DMS53 (cell line): ENCODE data around the gene GPD1.
A peak's percentile ranks its signal among the peaks of the same experiment; 100 is the strongest.

Experiments used
- DNase-seq: peaks from one replicate; lab custom pipeline; 2025; lab: John Stamatoyannopoulos, UW

GPD1 gene

GRCh38 chr12:50101663-50102062 is 2.1 kb upstream of the GPD1 start:
- peak; percentile 50 for DNase-seq

DNA sequence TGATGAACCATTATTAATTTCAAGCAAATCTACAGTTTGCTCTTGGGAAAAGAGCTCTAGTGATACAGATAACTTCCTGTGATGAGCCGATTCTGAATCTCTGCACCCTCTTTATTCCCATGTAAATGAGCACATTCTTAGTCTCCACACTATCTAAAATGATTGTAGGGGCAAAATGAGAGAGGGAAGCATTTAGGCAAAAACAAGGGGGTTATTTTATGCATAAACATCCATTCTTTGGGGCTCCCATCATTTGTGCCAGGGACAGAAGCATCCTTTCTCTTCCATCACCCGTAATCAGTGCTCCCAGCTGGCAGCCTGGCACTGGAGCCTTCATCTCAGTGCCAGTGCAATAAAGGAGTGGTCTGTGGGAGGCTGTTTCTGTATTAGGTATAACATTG is 1.7 kb upstream of the GPD1 start:
- DNase-seq: no peak

DNA sequence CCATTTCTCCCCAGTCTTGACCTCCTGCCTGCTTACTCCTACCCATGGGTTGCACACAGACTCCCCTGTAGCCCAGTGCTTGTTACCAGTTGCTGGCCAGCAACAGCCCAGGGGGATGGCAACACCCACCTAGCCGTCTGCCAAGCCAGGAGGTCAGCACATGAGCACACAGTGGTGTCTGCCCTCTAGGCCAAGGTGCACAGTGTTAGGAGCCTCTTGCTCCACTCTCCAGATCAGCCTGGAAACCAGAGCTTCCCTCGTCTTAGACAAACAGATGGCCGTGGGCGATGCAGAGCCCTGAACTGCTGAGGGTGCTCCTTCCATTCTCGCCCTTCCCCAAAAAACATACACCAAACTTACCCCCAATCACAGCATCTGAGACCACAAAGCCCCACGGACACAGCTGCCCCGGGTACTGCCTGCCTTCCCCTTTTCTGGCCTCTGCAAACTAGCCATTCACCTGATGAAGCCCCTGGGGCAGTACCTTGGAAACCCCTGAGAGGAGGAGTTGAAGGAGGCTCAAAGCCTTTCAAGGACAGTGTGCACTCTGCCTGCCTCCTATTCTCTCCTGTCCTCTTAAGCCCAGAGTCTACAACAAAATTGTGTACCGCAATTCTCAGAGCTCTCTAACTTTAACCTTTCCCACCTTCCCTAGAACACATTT is 1.0 kb upstream of the GPD1 start:
- DNase-seq: no peak

GRCh38 chr12:50103351-50103750 is 457 bp upstream of the GPD1 start:
- DNase-seq: no peak

DNA sequence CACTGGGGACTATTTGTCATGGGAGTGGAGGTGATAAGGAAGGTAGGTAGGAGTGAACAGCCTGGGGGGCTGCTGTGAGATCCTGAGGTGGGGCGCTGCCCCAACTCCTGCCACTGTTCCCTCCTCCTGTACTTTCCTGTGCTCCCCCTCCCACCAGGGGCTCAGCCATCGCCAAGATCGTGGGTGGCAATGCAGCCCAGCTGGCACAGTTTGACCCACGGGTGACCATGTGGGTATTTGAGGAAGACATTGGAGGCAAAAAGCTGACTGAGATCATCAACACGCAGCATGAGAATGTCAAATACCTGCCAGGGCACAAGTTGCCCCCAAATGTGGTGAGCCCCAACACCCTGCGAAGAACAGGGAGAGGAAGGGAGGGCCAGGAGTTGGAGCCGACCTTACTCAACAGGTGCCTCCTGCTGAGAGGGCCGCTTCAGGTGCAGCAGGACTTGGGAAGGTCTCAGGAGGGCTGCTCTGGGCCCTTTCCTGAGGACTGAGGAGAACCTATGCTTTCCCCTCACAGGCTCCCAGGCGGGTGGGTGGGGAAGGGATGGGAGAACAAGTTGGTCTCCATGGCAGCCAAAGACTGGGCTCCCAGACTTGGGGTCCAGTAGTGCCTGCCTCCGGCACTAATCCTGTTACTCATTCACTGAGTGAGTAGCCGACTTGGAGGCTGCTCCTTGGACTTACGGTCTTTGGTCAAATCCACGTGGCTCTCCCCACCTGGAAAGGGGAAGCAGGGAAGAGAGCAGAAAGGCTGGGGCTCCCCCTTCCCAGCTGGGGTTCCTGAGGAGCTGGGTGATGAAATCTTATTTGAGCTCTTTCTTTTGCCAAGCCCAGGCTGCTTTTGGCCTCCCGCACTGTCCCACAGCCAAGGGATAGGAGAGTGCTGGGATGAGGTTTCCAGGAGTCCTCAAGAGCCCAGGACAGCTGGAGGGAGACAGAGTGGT is 884 bp downstream of the GPD1 start:
- DNase-seq: no peak

- DNase-seq: no peak
Measured at GRCh38 chr12:50105913-50106450, 2.2 kb downstream of the GPD1 start.

DNA sequence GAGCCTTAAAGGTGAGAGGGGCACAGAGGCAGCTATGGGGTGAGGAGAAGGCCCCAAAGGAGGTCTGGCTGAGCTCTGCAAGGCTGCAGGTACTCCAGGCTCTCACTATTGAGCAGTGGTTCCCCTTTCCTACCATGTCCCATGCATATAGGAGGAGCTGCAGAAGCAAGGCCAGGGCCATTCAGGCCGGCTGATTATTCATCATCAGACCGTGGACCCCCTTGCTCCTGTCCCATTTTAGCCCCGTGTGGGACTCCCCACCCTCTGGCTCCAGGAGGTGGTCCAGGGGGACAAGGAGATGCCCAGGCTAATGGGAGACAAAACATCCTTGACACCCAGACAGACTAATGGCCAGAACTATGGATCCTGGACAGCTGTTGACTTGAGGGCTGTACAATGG is 3.1 kb downstream of the GPD1 start:
- no peak for DNase-seq

- no peak for DNase-seq
Measured at GRCh38 chr12:50107416-50108268, 3.8 kb downstream of the GPD1 start.

DNA sequence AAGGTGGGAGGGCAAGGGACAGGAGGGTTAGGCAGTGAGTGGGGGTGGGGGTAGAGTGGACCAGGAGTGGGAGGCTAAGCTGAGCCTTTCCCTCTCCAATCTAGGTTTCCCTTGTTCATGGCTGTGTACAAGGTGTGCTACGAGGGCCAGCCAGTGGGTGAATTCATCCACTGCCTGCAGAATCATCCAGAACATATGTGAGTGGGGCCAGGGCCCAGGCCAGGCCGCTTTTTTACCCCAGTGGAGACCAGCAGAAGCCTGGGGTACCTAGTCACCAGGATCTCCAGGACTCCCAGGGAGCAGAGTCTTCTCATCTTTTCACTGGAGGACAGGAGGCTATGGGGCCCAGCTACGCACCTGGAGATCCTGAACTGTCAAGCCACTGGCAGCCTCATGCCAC is 5.5 kb downstream of the GPD1 start:
- no peak for DNase-seq

GRCh38 chr12:50110127-50110761 is 6.4 kb downstream of the GPD1 start:
- DNase-seq: peak; percentile 56

DNA sequence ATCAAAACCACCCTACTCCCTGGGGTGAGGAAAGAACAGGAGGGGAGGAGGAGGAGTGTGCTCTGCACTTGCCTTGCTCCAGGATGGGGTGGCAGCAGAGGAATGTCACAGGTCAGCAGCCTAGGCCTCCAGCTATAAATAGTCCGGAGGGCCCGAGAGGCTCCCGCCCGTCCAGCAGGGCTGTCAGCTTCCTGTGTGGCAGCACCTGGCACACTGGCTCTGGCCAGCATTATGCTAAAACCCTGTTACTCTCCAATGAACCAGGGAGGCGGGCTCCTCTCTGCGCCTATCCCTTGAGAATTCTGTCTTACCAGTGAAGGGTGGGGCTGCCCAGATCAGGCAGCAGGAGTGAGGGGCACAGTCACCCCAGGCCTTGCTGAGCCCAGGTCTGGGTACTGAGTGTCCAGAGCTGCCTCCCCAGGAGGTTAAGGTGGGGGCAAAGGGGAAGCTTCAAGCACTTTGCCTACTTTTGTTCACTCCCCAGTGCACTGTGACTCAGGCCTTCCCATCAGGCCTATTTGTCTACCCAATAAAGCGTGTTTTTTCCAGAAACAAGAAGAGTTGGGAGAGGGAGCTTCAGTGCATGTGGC is 7.0 kb downstream of the GPD1 start:
- DNase-seq: peak; percentile 92

DNA sequence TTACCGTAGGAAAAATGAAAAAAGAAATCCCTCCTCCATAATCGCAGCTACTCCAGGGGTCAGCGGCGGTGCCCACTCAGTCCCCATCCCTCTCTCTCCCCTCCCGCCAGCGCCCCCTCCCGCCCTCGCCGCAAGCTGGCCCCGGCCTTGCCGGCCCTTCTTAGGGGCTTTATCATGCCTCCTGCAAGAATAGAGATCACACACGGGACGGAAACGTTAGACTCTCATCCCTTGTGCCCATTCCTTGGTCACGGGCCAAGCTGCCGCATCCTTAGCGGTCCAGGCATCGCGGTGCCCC is 7.5 kb downstream of the GPD1 start:
- DNase-seq: no peak

GRCh38 chr12:50111693-50112455 is 8.1 kb downstream of the GPD1 start, which contains the start of gene COX14:
Gene COX14 (plus strand): TSS chr12:50112236. CDS start chr12:50120044, 7,808 bp downstream.
- DNase-seq: peak; percentile 100

- peak; percentile 85 for DNase-seq
Measured at GRCh38 chr12:50112456-50113218, 8.8 kb downstream of the GPD1 start.

DNA sequence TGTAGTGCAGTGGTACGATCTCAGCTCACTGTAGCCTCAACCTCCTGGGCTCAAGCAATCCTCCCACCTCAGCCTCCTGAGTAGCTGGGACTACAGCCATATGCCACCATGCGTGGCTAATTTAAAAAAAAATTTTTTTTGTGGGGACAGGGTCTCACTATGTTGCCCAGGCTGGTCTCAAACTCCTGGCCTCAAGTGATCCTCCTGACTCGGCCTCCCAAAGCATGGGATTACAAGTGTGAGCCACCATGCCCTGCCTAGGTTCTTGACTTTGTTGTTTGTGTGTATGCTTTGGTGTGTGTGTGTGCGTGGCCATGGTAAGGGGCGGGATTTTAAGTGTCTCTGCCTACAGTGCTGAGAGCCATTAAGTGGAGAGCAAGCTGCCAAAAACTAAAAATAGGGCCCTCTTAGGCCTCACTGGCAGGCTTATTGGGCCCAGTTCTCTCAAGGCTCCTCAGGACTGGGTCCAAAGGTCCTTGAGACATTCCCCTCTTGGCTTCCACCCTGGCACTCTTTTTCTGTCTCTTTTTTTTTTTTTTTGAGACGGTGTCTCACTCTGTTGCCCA is 13.3 kb downstream of the GPD1 start:
- DNase-seq: no peak

DNA sequence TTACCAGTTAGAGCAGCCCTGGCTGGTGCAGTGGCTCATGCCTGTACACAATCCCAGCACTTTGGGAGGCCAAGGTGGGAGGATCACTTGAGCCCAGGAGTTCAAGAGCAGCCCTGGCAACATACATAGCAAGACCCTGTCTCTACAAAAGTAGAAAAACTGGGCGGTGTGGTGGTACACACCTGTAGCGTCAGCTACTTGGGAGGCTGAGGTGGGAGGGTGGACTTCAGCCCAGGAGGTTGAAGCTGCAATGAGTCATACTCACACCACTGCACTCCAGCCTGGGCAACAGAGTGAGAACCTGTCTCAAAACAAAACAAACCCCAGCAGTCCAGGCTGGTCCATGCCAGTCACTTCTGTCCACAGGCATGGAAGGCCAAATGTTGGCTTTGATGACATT is 15.6 kb downstream of the GPD1 start:
- DNase-seq: no peak

- no peak for DNase-seq
Measured at GRCh38 chr12:50120521-50120920, 16.7 kb downstream of the GPD1 start.

DNA sequence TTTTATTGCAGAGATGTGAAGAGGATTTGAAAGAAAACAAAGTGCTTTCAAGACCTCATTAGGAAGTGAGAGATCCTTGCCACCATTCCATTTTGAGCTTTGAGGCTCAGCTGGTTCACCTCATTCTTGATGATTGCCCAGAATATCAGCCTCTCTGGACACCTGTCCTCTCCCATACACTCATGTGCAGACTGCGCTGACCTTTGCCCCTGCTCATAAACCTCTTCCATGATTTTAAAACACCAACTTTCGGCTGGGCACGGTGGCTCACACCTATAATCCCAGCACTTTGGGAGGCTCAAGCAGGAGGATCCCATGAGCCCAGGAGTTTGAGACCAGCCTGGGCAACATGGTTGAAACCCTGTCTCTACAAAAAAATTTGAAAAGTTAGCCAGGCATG is 17.1 kb downstream of the GPD1 start:
- no peak for DNase-seq

- no peak for DNase-seq
Measured at GRCh38 chr12:50121641-50122040, 17.8 kb downstream of the GPD1 start.
